ENCODE data around the gene KCNIP4. TPM values are rescaled to one million over a fixed set of nuclear protein-coding genes. Genes with fewer than 3 reads are reported as not detected.

Gene KCNIP4
- total and polyA plus RNA-seq, 2 of the 4 experiments (the other 2 are of a cell fraction), result not detected

DNA sequence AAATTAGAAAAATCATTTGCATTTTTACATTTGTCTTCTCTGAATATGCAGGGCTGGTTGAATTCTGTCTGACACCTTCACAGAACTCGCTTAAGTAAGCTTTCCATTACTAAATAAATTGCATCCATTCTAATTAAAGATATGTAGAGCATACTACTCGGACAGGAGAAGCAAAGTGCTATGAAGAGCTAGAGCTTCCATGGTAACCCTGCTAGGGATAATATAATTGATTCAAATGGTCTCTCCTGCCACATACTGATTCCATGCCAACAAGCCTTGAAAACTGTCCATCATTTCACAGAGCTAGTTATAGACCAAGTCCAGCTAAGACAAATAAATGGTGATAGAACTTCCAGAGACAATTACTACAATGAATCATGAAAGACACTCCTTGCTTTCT is 571.5 kb downstream of the KCNIP4 start:
- WGBS, 2 experiments (ENCODE audit: extremely low coverage in 2 of 2, insufficient read length in 1 of 2), result no CpG with 5 or more reads among the region's 2 CpGs
- H3K18ac ChIP-seq (ENCODE audit: low read depth, low read length), result no peak overlapping the region
- H4K5ac ChIP-seq (ENCODE audit: low read depth, low read length), result no peak overlapping the region
- intact Hi-C loops (cut with micrococcal nuclease) (no loop called here), dilution Hi-C loops (cut with HindIII; ENCODE audit: low sequenced_read_pairs, unreplicated experiment) (no loop called here), in situ Hi-C loops (cut with MboI; ENCODE audit: low sequenced_read_pairs) (no loop called here)
- no peak overlapping the region for H2AK9ac ChIP-seq (replicated peaks; ENCODE audit: low read depth, low read length, poor library complexity)
- CTCF ChIA-PET, result interaction anchor here (0.5 kb wide), 1 partner anchor 96 kb away, joined by 5 read pairs; no protein-coding TSS in a partner anchor
- no peaks in the 10 kb centered on the region for H3K27me3 ChIP-seq (ENCODE audit: control insufficient read depth, insufficient read depth, low read length)
- no peak overlapping the region for H3K56ac ChIP-seq (ENCODE audit: extremely low read depth, insufficient read depth, low read length)
- no peak overlapping the region for H2AFZ ChIP-seq (replicated peaks; ENCODE audit: low read length, poor library complexity)
- no peaks in the 10 kb centered on the region for H4K20me1 ChIP-seq (ENCODE audit: insufficient read depth, low read length)
- no peaks in the 10 kb centered on the region for H3K9me1 ChIP-seq (ENCODE audit: insufficient read depth, low read length)
- no peak overlapping the region for H3K9ac ChIP-seq (ENCODE audit: low read depth, low read length)
- peaks cover 4% of the 10 kb centered on the region; the same call in 1 of the 2 replicates for H3K9me3 ChIP-seq (ENCODE audit: control insufficient read depth, insufficient read depth, low read length)
- H2BK15ac ChIP-seq (ENCODE audit: low read depth, low read length), result no peak overlapping the region
- no peak overlapping the region for H4K8ac ChIP-seq (ENCODE audit: low read depth in 2 of 2, low read length in 2 of 2)
- no peak overlapping the region for H4K91ac ChIP-seq (ENCODE audit: insufficient read depth, low read depth, low read length)
- no peak overlapping the region for H3K4me2 ChIP-seq (ENCODE audit: low read depth, low read length)
- no peak for TF ChIP-seq MAFK (IDR thresholded peaks at IDR 0.05; ENCODE audit: low read depth, low read length)
- TF ChIP-seq POLR2A (IDR thresholded peaks at IDR 0.05; ENCODE audit: low read depth, low read length), result no peak
- TF ChIP-seq CEBPB (IDR thresholded peaks at IDR 0.05; ENCODE audit: low read depth, low read length), result no peak
- no peak for TF ChIP-seq SMC3 (IDR thresholded peaks at IDR 0.05; ENCODE audit: low read depth, low read length)
- no peak for TF ChIP-seq RAD21 (IDR thresholded peaks at IDR 0.05; ENCODE audit: low read length)
- TF ChIP-seq CHD1 (IDR thresholded peaks at IDR 0.05; ENCODE audit: low read depth, low read length), result no peak
- no peak for TF ChIP-seq MAZ (IDR thresholded peaks at IDR 0.05; ENCODE audit: borderline replicate concordance, low read depth, low read length)
- TF ChIP-seq, protein P1, sequence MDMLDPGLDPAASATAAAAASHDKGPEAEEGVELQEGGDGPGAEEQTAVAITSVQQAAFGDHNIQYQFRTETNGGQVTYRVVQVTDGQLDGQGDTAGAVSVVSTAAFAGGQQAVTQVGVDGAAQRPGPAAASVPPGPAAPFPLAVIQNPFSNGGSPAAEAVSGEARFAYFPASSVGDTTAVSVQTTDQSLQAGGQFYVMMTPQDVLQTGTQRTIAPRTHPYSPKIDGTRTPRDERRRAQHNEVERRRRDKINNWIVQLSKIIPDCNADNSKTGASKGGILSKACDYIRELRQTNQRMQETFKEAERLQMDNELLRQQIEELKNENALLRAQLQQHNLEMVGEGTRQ (IDR thresholded peaks at IDR 0.05; ENCODE audit: low read depth, low read length), result no peak
- no peak for TF ChIP-seq BHLHE40 (IDR thresholded peaks at IDR 0.05; ENCODE audit: low read depth, low read length)
- no peak for TF ChIP-seq RFX5 (IDR thresholded peaks at IDR 0.05; ENCODE audit: low read depth, low read length)
- TF ChIP-seq, protein P2, sequence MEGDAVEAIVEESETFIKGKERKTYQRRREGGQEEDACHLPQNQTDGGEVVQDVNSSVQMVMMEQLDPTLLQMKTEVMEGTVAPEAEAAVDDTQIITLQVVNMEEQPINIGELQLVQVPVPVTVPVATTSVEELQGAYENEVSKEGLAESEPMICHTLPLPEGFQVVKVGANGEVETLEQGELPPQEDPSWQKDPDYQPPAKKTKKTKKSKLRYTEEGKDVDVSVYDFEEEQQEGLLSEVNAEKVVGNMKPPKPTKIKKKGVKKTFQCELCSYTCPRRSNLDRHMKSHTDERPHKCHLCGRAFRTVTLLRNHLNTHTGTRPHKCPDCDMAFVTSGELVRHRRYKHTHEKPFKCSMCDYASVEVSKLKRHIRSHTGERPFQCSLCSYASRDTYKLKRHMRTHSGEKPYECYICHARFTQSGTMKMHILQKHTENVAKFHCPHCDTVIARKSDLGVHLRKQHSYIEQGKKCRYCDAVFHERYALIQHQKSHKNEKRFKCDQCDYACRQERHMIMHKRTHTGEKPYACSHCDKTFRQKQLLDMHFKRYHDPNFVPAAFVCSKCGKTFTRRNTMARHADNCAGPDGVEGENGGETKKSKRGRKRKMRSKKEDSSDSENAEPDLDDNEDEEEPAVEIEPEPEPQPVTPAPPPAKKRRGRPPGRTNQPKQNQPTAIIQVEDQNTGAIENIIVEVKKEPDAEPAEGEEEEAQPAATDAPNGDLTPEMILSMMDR (conservative IDR thresholded peaks at IDR 0.05; ENCODE audit: low read depth, low read length), result no peak
- TF ChIP-seq, protein P3, sequence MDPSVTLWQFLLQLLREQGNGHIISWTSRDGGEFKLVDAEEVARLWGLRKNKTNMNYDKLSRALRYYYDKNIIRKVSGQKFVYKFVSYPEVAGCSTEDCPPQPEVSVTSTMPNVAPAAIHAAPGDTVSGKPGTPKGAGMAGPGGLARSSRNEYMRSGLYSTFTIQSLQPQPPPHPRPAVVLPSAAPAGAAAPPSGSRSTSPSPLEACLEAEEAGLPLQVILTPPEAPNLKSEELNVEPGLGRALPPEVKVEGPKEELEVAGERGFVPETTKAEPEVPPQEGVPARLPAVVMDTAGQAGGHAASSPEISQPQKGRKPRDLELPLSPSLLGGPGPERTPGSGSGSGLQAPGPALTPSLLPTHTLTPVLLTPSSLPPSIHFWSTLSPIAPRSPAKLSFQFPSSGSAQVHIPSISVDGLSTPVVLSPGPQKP (IDR thresholded peaks at IDR 0.05; ENCODE audit: borderline replicate concordance, low read depth, low read length), result no peak
- no peak for TF ChIP-seq RCOR1 (IDR thresholded peaks at IDR 0.05; ENCODE audit: insufficient replicate concordance, low read length)
- TF ChIP-seq FOS (IDR thresholded peaks at IDR 0.05; ENCODE audit: low read depth, low read length), result no peak
- no peak for TF ChIP-seq MXI1 (IDR thresholded peaks at IDR 0.05; ENCODE audit: borderline replicate concordance, low read depth, low read length)
- no peak for TF ChIP-seq NFE2L2 (IDR thresholded peaks at IDR 0.05; ENCODE audit: low read depth, low read length)
- ATAC-seq (ENCODE audit: low read depth), result no peak
- H3K4me1 ChIP-seq (ENCODE audit: control insufficient read depth, insufficient read depth, low read length), result no peaks in the 10 kb centered on the region
- H3K4ac ChIP-seq (ENCODE audit: low read depth, low read length), result no peak overlapping the region
- no peaks in the 10 kb centered on the region for H3K79me1 ChIP-seq (ENCODE audit: low read depth in 1 of 2, low read length in 2 of 2)
- DNase-seq, result no peak
- H3K4me3 ChIP-seq (ENCODE audit: insufficient read depth, low read depth, low read length), result no peak overlapping the region
- H3K36me3 ChIP-seq (ENCODE audit: control insufficient read depth, insufficient read depth, low read length), result no peaks in the 10 kb centered on the region
- no TSS peak for BruUV-seq (replicated peaks)
- no peak overlapping the region for H2AK5ac ChIP-seq (ENCODE audit: low read depth, low read length)
- POLR2A ChIA-PET (ENCODE audit: unreplicated experiment), result no interaction called here
- H2BK120ac ChIP-seq (ENCODE audit: low read depth, low read length), result no peak overlapping the region
- H3K27ac ChIP-seq (ENCODE audit: insufficient read depth, low read length), result no peak overlapping the region
- H3K23ac ChIP-seq (ENCODE audit: low read depth, low read length), result no peak overlapping the region
- no peak overlapping the region for H2BK5ac ChIP-seq (ENCODE audit: low read depth, low read length, poor library complexity, severe bottlenecking)
- no peak overlapping the region for H3K14ac ChIP-seq (replicated peaks; ENCODE audit: low read depth, low read length)
- H2BK20ac ChIP-seq (ENCODE audit: low read depth, low read length), result no peak overlapping the region
